ENCODE data around the gene LIN28A.

GRCh38 chr1:26367441-26367840 lies 43.2 kb upstream of the LIN28A start:
- TF ChIP-seq, protein P1, sequence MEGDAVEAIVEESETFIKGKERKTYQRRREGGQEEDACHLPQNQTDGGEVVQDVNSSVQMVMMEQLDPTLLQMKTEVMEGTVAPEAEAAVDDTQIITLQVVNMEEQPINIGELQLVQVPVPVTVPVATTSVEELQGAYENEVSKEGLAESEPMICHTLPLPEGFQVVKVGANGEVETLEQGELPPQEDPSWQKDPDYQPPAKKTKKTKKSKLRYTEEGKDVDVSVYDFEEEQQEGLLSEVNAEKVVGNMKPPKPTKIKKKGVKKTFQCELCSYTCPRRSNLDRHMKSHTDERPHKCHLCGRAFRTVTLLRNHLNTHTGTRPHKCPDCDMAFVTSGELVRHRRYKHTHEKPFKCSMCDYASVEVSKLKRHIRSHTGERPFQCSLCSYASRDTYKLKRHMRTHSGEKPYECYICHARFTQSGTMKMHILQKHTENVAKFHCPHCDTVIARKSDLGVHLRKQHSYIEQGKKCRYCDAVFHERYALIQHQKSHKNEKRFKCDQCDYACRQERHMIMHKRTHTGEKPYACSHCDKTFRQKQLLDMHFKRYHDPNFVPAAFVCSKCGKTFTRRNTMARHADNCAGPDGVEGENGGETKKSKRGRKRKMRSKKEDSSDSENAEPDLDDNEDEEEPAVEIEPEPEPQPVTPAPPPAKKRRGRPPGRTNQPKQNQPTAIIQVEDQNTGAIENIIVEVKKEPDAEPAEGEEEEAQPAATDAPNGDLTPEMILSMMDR (IDR thresholded peaks at IDR 0.05): no peak
- TF ChIP-seq POLR2A (IDR thresholded peaks at IDR 0.05): no peak

Measured in uterus (tissue), 2 donors.